NCI-H345 (cell line): ENCODE data around the gene UBE2I.
A peak's percentile ranks its signal among the peaks of the same experiment; 100 is the strongest.
"Not testable (repeated sequence)": the region's sequence is repeated elsewhere in the genome, so short reads cannot be mapped to it uniquely, and the experiment has no call there.

Experiments used
- DNase-seq: peaks from one replicate; lab custom pipeline; 2025; lab: John Stamatoyannopoulos, UW

The UBE2I gene

DNA sequence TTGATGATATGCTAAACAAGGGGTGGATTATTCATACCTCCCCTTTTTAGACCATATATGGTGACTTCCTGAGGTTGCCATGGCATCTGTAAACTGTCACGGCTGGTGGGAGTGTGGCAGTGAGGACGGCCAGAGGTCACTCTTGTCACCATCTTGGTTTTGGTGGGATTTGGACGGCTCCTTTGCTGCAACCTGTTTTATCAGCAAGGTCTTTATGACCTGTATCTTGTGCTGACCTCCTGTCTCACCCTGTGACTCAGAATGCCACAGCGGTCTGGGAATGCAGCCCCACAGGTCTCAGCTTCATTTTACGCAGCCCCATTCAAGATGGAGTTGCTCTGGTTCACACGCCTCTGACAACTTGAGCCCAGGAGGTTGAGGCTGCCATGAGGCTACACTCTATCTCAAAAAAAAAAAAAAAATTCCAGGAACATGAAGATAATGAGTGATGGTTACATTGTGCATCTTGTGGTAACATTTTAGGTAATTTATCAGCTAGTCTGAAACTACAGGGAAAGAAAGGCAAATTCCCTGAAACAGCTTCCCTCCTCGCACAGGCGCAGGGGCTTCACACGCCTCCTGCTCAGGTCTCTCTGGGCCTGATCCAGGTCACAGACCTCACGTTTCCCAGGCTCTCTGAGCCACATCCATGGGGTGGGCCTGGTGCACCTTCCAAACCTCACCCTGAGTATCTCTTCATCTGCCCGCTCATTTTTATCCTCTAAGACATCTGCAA is 15.3 kb upstream of the UBE2I start:
- no peak for DNase-seq

DNA sequence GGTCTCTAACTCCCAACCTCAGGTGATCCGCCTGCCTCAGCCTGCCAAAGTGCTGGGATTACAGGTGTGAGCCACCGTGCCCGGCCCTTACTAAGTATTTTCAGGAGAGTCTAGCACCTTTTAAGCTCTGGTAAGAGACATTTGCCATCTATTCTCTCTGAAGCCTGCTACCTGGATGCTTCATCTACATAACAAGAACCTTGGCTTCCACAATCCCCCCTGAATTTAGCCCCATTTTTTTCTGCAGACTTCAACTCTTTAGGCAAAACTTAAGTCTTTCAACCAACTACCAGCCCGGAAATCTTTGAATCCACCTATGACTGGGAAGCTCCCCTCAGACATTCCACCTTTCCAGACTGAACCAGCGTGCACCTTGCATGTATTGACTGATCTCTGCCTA is 14.0 kb upstream of the UBE2I start:
- no peak for DNase-seq

DNA sequence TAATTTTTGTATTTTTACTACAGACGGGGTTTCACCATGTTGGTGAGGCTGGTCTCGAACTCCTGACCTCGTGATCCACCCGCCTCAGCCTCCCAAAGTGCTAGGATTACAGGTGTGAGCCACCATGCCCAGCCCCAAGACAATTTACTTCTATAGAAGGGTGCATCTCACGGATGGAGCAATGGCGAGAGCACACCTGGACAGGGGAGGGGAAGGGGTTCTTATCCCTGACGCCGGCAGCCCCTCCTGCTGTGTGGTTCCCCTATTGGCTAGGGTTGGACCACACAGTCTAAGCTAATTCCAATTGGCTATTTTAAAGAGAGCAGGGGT is 12.8 kb upstream of the UBE2I start:
- DNase-seq = not testable (repeated sequence)

DNA sequence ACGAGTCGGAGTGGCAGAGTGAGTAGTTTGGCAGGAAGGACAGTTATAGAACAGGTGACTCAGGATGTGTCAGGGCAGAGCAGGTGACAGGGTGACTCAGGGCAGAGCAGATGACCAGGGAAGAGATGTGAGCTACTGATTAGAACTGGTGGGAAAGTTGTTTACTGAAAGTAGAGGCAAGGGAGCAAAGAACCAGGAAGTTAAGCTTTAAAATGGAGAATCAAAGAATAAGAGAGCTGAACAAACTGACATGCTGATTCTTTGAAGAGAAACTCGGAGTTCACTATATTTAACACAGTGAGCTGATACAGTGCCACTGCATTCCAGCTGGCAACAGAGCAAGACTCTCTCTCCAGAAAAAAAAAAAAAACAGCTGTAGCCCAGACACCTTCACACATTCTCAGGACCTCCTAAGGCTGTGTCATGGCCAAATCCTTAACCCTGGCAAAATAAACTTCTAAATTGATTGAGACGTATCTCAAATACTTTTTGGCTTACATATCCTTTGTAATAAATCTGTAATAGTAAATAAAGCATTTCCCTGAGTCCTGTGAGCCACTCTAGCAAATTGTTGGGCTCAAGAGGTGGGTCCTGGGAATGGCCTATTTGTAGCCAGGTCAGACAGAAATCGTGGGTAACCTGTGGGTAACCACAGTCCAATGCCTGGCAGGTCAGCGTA is 12.3 kb upstream of the UBE2I start:
- no peak for DNase-seq

DNA sequence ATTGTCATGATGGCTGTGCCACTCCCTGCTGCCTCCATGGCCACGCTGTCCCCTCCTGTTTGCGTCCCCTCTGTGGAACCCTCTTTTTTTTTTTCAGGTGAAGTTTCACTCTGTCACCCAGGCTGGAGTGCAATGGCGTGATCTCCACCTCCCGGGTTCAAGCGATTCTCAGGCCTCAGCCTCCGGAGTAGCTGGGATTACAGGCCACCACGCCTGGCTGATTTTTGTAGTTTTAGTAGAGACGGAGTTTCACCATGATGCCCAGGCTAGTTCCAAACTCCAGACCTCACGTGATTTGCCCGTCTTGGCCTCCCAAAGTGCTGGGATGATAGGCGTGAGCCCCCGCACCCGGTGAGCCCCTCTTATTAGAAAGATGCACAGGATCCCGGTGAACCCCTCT is 11.0 kb upstream of the UBE2I start:
- no peak for DNase-seq

DNA sequence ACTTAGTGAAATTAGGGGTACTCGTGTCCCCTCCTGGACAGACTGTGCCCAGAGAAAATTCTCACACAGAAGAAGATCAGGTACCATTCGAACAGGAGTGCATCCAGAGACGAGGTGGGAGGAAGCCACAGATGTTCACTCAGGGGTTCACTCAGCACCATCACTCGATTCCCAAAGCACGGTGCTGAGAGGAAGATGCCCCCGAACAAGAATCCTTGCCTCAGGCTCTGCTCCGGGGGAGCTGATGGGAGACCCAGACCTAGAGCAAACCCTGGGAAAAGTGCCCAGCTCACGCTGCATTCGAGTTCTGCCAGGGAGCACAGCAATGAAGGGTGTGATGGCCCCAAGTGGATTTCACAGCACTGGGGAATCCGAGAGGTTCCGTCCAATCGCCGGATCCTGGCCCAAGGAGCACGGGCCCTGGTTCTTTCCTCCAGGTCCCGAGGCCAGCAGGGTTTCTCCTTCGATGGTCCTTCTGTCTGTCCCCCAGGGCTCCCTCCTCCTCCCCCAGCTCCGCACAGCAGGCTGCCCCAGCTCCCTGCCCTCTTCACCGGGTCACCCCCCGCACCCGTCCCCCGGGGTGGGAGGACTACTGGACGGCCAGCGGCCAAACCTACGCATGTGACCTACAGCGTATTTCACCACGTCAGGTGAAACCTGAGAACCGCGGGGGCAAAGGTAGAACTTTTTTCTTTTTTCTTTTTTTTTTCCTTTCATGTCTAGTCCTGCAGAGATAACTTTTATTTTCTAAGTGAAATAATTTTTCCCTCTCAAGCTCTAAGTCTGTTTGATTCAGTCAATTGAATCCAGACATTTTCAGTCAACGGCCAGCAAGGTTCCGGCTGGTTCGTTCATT is 10.2 kb upstream of the UBE2I start:
- no peak for DNase-seq

DNA sequence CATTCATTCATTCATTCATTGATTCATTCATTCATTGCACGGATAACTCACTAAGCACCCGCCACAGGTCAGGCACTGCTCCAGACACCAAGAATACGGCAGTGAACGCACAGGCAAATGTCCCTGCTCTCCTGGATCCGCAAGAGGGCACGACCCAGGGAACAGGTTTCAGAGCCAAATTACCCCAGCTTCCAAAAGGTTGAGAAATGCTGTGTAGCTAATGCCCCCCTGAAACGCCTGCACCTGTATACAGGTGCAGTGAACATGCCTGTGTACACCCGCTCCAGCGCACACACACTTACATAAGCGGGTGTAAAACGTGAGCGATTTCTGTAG is 9.6 kb upstream of the UBE2I start:
- no peak for DNase-seq

DNA sequence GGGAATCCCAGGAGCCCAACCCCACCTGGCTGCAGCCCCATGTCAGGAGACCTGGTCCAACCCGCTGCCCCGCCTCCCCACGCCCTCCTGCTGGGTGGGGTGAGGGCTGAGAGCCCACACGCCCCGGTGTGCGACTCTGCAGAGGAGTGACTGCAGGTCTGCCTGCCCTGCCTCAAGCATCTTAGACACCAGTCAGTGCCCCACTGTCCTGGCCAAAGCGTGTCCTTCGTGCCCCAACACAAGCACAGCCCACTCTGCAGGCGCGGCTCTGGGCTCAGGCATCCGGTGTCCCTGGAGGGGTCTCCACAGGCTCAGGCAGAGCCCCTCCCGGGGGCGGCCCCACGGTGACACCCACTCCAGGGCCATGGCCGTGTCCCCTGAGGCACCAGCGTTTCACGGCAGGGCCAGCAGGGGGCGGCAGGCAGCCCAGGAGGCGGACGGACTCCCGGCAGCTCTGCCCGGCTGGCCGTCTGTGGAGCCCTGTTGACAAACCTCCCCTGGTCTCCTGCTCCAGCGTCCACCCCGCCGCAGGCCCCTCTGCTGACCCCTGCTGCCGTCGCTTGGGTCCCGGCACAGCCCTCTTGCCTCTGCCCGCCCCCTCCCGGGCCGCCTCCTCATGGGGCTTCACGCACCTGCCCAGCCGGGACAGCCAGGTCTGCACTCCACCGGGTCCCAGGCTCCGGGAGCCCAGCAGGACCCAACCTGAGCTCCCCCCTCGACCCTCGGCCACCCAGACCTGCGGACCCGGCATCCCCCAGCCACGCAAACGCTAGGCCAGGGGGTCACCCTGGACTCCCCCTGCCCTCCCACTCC is 8.6 kb upstream of the UBE2I start:
- peak; percentile 28 for DNase-seq

DNA sequence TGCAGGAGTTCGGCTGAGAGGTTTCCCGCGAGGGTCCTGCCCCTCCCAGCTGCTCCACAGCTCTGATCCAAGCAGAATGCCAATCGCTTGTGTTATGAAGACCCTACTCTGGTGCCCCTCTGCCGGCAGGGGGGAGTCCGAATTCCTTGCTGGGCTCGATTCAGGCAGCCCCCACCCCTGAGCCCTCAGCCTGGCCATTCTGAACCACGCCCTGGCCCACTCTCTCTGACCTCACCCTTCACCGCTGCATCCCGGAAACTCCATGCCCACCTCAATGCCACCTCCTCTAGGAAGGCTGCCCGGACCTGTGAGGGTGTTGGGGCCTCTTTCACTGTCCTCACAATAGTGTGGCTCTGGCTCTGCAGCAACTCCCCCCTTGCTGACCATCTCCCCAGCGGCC is 7.9 kb upstream of the UBE2I start:
- DNase-seq = no peak

DNA sequence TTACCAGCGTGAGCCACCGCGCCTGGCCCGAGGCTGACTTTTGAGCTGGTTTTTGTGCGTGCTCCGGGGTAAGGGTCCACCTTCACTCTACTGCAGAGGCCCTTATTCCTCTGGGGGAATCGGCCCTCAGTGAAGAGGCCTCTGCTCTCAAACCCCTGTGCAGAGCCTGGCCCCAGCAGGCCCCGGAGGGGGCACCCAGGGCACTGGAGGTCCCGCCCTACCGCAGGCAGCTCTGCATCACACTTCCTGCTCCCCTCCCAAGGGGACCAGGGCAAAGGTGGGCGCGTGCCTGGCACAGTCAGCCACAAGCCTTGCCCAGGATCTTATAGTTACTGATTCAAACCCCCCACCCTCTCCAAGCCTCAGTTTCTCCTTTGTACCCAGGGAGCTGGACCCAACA is 3.6 kb upstream of the UBE2I start:
- DNase-seq = no peak

DNA sequence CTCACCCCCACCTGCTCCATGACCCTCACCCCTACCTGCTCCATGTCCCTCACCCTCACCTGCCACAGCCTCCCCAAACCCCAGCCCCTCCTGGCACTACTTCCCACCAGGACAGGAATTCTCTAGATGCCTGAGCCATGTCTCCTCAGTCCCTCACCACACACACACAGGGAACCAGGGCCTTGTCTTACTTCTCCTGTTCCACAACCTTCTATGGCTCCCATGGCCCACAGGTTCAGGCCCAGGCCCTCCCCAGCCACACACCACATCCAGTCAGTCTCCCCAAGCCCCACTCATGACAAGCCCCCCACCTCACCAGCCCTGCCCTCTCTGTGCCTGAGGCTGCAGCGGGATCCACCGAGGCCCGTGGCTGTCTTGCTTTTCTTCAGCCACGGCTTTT is 3.1 kb upstream of the UBE2I start:
- no peak for DNase-seq

DNA sequence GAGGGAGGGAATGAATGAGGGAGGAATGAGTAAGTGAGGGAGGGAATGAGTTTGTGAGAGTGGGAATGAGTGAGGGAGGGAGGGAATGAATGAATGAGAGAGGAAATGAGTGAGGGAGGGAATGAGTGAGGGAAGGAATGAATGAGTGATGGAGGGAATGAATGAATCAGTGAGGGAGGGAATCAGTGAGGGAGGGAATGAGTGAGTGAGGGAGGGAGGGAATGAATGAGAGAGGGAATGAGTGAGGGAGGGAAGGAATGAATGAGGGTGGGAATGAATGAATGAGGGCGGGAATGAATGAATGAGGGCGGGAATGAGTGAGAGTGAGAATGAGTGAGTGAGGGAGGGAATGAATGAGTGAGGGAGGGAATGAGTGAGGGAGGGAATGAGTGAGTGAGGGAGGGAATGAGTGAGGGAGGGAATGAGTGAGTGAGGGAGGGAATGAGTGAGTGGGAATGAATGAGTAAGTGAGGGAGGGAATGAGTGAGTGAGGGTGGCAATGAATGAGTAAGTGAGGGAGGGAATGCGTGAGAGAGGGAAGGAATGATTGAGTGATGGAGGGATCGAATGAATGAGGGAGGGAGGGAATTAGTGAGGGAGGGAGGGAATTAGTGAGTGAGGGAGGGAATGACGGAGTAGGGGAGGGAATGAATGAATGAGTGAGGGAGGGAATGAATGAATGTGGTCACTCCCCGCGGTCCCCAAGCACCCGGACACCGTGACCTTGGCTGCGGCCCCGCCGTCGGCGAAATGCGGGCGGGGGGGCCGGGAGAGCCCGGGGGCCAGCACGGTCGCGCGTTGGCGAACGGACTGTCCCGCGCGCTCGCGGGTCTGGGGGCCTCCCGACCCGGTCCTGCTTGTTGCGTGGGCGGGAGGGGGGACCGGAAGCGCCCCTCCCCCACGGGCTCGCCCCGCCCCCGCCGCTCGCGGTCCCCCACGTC is 1.1 kb upstream of the UBE2I start:
- DNase-seq = no peak

DNA sequence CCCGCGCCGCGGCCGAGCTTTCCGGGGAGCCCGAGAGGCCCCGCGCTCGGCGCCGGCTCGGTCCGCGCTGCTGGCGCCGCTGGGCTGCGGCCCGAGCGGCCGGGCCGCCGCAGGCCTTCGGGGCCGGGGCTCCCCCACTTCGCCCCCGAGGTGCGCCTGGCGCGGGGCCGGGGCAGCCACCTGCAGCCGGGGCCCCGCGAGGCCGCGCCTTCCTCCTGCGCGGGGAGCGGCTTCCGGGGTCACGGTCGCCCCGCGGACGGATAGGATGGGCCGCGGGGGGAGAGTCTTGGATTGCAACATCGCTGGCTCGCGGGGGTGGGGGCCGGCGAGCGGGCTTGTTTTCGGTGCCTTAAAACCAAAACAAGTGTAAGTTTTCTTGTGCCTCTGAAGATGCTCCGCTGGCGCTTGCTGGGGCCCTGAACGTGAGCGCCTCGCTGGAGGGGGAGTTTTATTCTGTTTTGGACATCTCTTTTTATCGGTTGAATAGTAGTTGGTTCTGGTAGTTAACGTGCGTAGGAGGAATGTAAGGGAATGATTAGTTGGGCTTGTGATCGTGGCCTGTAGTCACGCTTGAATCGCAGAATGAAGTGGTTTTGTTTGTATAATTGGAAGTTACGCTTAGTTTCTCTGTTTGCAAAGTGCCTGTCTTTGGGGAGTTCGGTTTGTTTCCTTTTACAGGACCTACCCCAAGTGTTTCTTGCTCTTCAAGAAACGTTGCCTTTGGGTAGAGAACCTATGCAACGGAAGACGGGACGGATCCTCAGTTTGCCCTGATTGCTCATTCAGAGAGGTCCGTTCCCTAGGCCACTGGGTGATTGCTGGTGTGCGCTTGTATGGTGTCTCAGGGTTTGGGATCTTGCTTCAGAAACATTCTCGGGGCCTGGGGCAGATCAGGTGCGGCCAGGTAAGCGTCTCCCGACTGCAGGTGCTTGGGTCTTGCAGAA is 724 bp downstream of the UBE2I start:
- no peak for DNase-seq

DNA sequence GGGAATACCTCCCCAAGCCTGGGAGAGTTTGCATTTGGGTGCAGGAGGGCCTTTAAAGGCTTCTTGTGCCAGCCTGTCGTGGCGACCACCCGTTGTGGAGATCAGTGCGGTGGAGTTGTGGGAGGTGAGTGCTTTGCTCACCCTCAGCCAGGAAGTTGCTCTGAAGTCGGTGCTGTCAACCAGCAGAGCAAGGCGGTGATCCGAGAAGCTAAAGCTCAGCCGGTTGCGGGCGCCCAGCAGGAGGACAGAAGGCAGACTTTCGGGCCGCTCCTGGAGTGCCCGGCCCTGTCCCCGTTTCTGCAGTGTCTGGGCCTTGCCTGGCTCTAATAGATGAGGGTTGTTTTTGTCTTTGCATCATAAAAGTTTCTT is 1.4 kb downstream of the UBE2I start:
- DNase-seq = no peak

DNA sequence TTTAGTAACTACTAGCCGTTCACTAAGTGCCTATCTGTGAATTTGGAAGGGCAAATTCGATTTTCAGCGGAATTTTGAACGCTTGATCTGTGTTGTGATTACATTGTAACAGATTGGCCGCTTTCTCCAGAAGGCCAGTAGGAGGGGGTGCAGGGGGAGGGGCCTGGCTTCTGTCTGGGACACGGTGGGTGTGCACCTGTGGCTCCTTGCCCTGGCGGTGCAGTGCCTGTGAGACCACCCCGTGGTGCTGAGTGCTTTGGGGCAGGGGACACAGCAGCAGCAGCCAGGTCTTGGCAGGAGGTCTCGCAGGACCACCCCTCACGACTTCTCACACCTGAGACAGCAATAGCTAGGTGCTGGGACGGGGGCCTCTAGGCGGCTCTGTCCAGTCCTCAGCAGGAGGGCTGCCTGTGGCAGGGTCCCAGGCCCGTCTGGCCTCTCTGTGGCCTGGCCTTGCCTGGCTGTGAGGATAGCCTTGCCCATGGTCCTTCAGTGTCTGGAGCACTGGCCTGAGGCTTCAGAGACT is 1.8 kb downstream of the UBE2I start:
- DNase-seq = no peak

DNA sequence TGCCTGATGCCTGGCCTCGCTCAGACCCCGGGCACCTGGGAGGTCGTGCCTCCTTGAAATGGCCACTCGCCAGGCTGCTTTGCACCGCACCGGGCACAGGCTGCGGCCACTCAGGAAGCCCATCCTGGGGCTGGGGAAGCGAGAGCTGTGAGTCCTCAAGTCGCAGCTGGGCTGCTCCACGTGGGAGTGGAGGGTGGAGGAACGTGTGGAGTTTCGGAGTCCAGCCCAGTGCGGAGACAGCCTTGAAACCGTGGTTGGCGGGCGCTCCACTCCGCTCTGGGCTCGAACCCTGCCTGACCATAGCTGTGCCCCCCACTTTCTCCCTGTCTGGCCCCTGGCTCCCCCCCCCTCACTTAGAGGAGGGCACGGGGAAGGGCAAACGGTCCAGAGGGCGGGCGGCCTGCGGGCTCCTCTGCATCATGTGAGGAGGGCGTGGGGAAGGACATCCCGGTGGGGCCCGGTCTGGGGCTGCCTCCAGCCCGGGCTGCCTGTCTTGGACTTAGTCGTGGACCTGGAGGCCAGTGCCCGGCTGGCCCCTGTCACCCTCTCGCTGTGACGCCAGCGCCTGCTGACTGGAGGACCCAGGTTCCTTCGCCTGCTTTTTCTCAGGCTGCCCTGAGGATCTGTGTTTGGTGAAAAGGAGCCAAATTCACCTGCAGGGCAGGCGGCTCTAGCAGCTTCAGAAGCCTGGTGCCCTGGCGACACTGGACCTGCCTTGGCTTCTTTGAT is 2.5 kb downstream of the UBE2I start:
- DNase-seq = no peak

DNA sequence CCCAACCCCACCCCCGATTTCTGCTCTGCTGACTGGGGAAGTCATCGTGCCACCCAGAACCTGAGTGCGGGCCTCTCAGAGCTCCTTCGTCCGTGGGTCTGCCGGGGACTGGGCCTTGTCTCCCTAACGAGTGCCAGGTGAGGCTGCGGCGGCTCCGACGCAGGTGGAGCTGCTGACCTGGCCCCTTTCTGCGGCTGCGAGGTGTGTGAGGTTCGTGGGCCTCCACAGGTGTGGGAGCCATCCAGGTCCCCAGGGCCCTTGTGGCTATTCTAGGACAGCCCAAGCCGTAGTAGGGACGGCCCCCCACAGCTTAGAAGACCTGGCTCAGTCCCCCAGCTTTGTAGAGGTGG is 3.0 kb downstream of the UBE2I start:
- DNase-seq = no peak

DNA sequence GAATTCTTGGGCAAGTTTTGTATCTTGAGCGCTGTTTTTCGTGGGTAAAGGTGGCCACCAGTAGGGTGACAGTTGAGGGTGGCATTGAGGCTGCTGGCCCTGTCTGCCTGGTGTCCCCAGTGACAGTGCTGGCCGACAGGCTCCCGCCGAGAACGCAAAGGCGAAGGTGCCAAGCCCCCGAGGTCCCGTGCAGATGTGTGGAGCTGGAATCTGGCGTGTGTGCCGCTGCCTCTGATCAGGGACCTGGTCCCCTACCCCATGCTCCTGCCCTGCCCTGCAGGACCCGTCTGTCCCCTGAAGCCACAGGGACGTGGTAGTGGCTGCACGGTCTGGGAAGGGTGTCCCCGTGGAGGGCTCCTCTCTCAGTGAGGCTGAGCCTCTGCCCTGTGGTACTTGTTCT is 3.5 kb downstream of the UBE2I start:
- no peak for DNase-seq

DNA sequence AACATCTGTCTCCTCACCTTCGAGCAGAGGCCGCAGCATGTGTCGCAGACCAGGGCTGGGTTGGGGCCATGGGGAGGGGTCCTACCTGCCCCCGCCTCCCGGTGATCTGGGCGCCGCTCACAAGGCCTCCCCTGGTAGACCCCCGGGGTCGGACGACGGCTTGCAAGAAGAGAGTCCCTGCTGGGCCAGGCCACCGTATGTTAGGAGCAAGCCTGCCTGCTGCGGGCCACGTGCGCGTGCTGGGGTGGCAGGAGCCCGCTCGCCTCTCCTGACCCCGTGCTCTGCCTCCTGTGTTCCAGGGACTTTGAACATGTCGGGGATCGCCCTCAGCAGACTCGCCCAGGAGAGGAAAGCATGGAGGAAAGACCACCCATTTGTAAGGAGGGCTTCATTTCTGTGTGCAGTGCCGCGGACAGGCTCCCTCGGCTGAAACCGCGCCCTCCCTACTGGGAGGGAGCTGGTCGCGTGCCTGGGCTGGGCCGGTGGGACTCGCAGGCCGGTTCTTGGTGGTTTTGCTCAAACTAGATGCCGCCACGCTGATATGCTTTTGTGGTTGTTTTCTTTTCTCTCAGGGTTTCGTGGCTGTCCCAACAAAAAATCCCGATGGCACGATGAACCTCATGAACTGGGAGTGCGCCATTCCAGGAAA is 4.4 kb downstream of the UBE2I start:
- no peak for DNase-seq
